Occipital lobe (tissue), 2 donors: ENCODE results near the gene GRAPL. TPM values are rescaled to one million over a fixed set of nuclear protein-coding genes. Genes with fewer than 3 reads are reported as not detected.
"Not testable (repeated sequence)": the region's sequence is repeated elsewhere in the genome, so short reads cannot be mapped to it uniquely, and the experiment has no call there.

Experiments used
- DNase-seq: peaks from one replicate; lab custom pipeline; 2025; lab: John Stamatoyannopoulos, UW
- total RNA-seq: library from RNA; depleted of rRNA; stranded (reverse); fragments of >200 nt; gene quantifications from one replicate; pipeline ENCODE4 v1.2.3, GENCODE V29; 2014

The GRAPL gene
- total RNA-seq, 1 donor from 2014 or later, result not detected

DNA sequence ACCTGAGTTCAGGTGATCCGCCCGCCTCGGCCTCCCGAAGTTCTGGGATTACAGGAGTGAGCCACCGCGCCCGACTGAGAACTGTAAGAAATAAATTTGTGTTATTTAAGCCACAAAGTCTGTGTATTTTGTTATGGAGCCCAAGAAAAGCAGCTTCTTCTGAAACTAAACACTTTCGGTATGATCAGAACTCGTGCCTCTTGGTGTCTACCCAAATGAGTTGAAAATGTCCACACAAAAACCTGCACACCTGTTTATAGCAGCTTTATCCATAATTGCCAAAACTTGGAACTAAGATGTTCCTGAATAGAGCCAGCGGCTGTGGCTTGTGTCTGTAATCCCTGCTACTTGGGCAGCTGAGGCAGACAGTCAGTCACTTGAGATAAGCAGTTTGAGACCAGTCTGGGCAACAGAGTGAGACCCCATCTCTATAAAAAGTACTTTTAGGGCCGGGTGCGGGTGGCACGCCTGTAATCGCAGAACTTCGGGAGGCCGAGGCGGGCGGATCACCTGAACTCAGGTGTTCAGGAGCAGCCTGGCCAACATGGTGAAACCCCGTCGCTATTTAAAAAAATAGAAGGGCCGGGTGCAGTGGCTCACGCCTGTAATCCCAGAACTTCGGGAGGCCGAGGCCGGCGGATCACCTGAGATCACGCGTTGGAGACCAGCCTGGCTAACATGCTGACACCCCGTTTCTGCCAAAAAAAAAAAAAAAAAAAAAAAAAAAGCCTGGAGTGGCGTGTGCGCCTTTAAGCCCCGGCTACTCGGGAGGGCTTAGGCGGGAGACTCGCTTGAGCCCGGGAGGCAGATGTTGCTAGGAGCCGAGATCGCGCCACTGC, 61.7 kb downstream of the GRAPL start:
- not testable (repeated sequence) for DNase-seq

DNA sequence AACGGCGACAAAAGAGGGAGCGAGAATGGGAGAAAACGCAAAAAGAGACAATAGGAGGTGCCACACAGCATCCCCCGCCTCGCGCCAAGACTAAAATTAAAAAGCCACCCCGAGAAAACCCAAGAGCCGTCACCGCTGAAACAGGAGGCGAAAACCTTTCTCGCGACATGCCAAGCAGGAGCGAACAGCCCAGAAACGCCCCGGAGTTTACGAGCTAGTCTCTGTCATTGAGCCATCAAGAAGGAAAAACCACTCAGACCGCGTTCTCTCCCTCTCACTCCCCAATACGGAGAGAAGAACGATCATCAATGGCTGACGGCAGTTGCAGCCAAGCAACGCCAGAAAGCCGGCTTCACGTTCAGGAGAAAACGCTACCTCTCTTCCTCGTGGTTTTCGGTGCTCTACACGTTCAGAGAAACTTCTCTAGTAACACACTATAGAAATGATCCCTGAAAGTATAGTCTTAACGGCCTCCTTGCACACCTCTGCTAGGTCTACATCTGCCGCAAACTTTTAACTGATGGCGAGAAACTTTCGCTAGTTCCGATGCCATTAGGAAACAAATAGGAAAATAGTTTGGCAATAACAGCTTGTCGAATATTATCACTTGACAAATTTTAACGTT, 62.5 kb downstream of the GRAPL start:
- DNase-seq, result not testable (repeated sequence)

DNA sequence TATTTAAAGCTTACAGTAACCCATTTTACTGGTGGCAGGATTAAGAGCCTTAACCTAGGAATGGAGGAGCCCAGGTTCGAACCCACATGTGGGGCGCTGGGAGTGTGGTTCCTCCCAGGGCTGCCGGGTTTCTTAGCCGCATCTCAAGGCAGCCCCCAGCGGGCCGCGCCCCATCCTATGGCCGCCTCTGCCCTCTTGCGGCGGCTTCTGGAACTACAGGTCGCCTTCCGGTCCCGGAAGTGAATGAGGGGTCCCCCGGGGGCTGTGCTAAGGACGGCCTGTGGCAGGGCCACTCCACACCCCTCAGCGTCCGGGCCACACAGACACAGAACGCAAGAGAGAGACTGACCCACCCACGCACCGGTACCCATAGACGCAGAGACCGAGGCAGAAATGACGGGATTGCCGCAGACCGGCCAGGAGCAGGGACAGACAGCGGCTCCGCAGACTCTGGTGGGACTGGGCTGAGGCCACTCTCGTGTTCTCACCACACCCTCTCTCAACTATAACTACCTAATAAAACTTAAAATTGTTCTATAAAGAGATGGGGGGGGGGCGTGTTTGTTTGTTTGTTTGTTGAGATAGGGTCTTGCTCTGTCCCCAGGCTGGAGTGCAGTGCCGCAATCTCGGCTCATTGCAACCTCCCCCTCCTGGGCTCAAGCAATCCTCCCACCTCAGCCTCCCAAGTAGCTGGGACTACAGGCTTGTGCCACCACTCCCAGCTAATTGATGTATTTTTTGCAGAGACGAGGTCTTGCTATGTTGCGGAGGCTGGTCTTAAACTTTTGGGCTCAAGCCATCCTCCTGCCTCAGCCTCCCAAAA, 69.2 kb downstream of the GRAPL start:
- DNase-seq, result not testable (repeated sequence)

DNA sequence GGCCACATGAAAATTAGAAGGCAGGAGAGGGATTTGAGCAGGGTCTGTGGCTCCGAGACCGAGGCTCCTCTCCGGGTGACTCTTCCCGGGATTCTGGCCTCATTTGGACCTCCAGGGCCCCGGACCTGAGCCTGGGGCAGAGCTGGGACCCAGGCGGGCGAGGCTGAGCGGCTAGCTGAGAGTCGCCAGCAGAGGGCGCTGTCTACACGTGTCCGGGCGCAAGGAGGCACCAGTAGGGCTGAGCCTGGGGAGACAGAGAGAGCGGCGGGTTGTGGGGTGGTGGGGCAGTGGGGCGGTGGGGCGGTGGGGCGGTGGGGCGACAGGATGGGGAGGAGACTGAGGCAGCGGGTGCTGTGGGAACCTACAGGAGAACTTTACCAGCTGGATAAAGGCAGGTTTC, 75.1 kb downstream of the GRAPL start:
- not testable (repeated sequence) for DNase-seq

DNA sequence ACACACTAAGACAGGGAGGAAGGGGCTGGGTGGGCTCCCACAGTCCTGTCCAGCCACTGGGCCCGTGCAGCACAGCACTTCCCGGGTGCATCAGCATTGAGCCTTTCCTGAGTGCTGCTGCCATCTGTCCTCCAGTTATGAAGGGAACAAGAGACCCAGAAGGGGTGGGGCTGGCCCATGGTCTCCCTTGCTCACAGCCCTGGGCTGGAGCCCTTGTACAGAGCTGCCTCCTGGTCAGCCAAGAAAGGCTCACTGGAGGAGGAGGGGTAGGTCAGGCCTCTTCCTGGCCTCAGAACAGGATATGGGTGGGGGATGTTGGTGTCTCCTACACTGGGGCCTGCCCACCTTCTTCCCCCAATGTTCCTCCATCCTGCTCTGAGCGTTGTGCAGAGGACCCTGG, 76.0 kb downstream of the GRAPL start:
- DNase-seq, result not testable (repeated sequence)

Other genes starting within 250 kb of the GRAPL start
- gene SLC5A10, start 175.4 kb upstream of the GRAPL start, total RNA-seq, result not detected
- gene FAM83G, start 122.8 kb upstream of the GRAPL start, total RNA-seq, result 0.16 TPM
- gene GRAP, start 80.6 kb upstream of the GRAPL start, total RNA-seq, result 3.6 TPM
- gene EPN2, start 109.8 kb downstream of the GRAPL start, total RNA-seq, result 53.5 TPM
- 13.6 TPM for gene B9D1, start 235.1 kb downstream of the GRAPL start, total RNA-seq